Neural progenitor cell (in vitro differentiated cells): ENCODE data around the gene SLC9C2.

Experiments
- CTCF ChIP-seq: fragments of 200-600 bp; sonication (generic); IDR thresholded peaks from 2 replicates; pipeline ENCODE4 v1.5.1; 2017; ENCODE audit warnings: antibody characterized with exemption, mild to moderate bottlenecking
- EZH2 ChIP-seq: fragments of 200-600 bp; sonication (generic); IDR thresholded peaks from 2 replicates; pipeline ENCODE4 v1.6.1; 2017; ENCODE audit warnings: antibody characterized with exemption, mild to moderate bottlenecking, moderate library complexity
- EZH2phosphoT487 ChIP-seq: fragments of 200-600 bp; sonication (generic); IDR thresholded peaks from 2 replicates; pipeline ENCODE4 v1.6.1; 2017; ENCODE audit warnings: antibody characterized with exemption

GRCh38 chr1:173491508-173491907 is 111.4 kb downstream of the SLC9C2 start:
- TF ChIP-seq CTCF (no peak), EZH2phosphoT487 (no peak), EZH2 (no peak)
